Stomach (tissue), 9 donors: Measurements from ENCODE around the gene NCOA1. TPM values are rescaled to one million over a fixed set of nuclear protein-coding genes. Genes with fewer than 3 reads are reported as not detected.
"Not testable (repeated sequence)": the region's sequence is repeated elsewhere in the genome, so short reads cannot be mapped to it uniquely, and the experiment has no call there.

ENCODE experiments used
- DNase-seq, 2 donors: peaks; one replicate each; pipeline versions ENCODE4 v3.0.0 to v3.0.0-alpha.2; 2013 to 2019
- H3K27ac ChIP-seq, 5 donors: fragments of 200-600 bp in 4 of 5; sonication (generic) in 4 of 5; one replicate each; pipeline ENCODE4 v1.5.1; 2013 to 2019; ENCODE audit warnings: mild to moderate bottlenecking in 1 of 5, moderate library complexity in 1 of 5
- H3K27me3 ChIP-seq, 3 donors: fragments of 200-600 bp; sonication (generic); one replicate each; pipeline ENCODE4 v1.5.1; 2017 to 2019; ENCODE audit warnings: mixed run types in 1 of 3
- H3K36me3 ChIP-seq, 4 donors: fragments of 200-600 bp; sonication (generic); 1 replicate in 3 of 4; 2 replicates in 1 of 4; pipeline ENCODE4 v1.5.1; 2016 to 2019
- H3K4me1 ChIP-seq, 4 donors: fragments of 200-600 bp; sonication (generic); one replicate each; pipeline ENCODE4 v1.5.1; 2016 to 2019
- H3K4me3 ChIP-seq, 4 donors: fragments of 200-600 bp; sonication (generic) in 3 of 4; one replicate each; pipeline ENCODE4 v1.5.1; 2016 to 2019; ENCODE audit warnings: mild to moderate bottlenecking in 1 of 4
- H3K9me3 ChIP-seq, 4 donors: fragments of 200-600 bp; sonication (generic); one replicate each; pipeline ENCODE4 v1.5.1; 2016 to 2019
- CTCF ChIP-seq, 7 experiments: fragments of 450-650 bp in 4 of 7; fragments of 200-600 bp in 3 of 7; sonication (generic) in 3 of 7; IDR thresholded peaks; one replicate each; pipeline ENCODE4 v1.5.1; 2016 to 2019; ENCODE audit warnings: antibody characterized with exemption in 7 of 7, control low read depth in 2 of 7, mild to moderate bottlenecking in 1 of 7
- EP300 ChIP-seq: sonication (generic); formaldehyde crosslinking; IDR thresholded peaks from one replicate; pipeline ENCODE4 v1.6.1; 2017; ENCODE audit warnings: antibody characterized with exemption
- POLR2A ChIP-seq, 4 donors: fragments of 450-650 bp; IDR thresholded peaks; one replicate each; pipeline ENCODE4 v1.6.1; 2016; ENCODE audit warnings: antibody characterized with exemption in 4 of 4, control low read depth in 2 of 4, mild to moderate bottlenecking in 1 of 4, moderate library complexity in 1 of 4
- POLR2AphosphoS5 ChIP-seq, 3 donors: sonication (generic); formaldehyde crosslinking; IDR thresholded peaks; one replicate each; pipeline ENCODE4 v1.6.1; 2016; ENCODE audit warnings: antibody characterized with exemption in 3 of 3
- whole genome bisulfite sequencing, 5 donors: extraction: QIAGEN DNeasy Blood & Tissue Kit in 3 of 5; methylation state at CpG; one replicate each; pipeline versions ENCODE4 v1.1.5 to v1.1.7; 2013 to 2018; 5-methylcytosine and 5-hydroxymethylcytosine counted together
- intact Hi-C: fragments of 100-400 bp; cut with DNase I; formaldehyde crosslinking; loops from one replicate; pipeline ENCODE4 v1.15.1; 2023; ENCODE audit warnings: low total_unique reads
- polyA plus RNA-seq, 3 donors: library from polyadenylated mRNA; stranded (reverse); fragments of 200-250 nt; gene quantifications; one replicate each; pipeline ENCODE4 v1.2.3, GENCODE V29; 2013
- total RNA-seq, 5 donors: library from RNA; depleted of rRNA; stranded (reverse); fragments of >200 nt; gene quantifications; one replicate each; pipeline versions ENCODE4 v1.1.0 to v1.2.3, GENCODE V29; 2014 to 2016
- donor health status: healthy with polysubstance abuse.
- donor health status: Bipolar disorder and iron deficiency.
- donor health status: healthy.

NCOA1 gene
- total and polyA plus RNA-seq, 8 donors: 7.3 to 223 (median 34.8) TPM

GRCh38 chr2:24568551-24568950 lies 77.5 kb downstream of the NCOA1 start:
- TF ChIP-seq CTCF (IDR thresholded peaks at IDR 0.05): no peak
- intact Hi-C loops: no loop called here
- Histone ChIP-seq H3K36me3 (peaks cover 7 to 28% (median 21%) of the 10 kb centered on the region in 4 donors), H3K9me3 (peaks cover 0 to 4% (median 0%) of the 10 kb centered on the region in 4 donors), H3K4me3 (no peak overlapping the region), H3K27me3 (no peaks in the 10 kb centered on the region), H3K4me1 (peaks cover 4 to 28% (median 14%) of the 10 kb centered on the region in 4 donors), H3K27ac (no peak overlapping the region)
- no peak for DNase-seq

GRCh38 chr2:24569565-24569964 lies 78.5 kb downstream of the NCOA1 start:
- Histone ChIP-seq H3K4me1 (peaks cover 4 to 28% (median 14%) of the 10 kb centered on the region in 4 donors), H3K36me3 (peaks cover 7 to 24% (median 20%) of the 10 kb centered on the region in 4 donors)
- intact Hi-C loops, H3K4me3 ChIP-seq, H3K27ac ChIP-seq, DNase-seq, H3K9me3 ChIP-seq, H3K27me3 ChIP-seq: not testable (repeated sequence)
- WGBS, 5 donors: 93 to 99% (median 98%) methylated on average over 10 of the region's 10 CpGs

- no peak for DNase-seq
- Histone ChIP-seq H3K4me3 (no peak overlapping the region), H3K27me3 (no peaks in the 10 kb centered on the region), H3K27ac (no peak overlapping the region), H3K4me1 (peaks cover 4 to 28% (median 14%) of the 10 kb centered on the region in 4 donors), H3K36me3 (peaks cover 7 to 18% (median 17%) of the 10 kb centered on the region in 4 donors), H3K9me3 (peaks cover 0 to 4% (median 0%) of the 10 kb centered on the region in 4 donors)
- 88 to 96% (median 94%) methylated on average over 1 of the region's 1 CpG for WGBS, 5 donors
- no peak for TF ChIP-seq POLR2AphosphoS5 (IDR thresholded peaks at IDR 0.05)
- TF ChIP-seq CTCF (IDR thresholded peaks at IDR 0.05): no peak
- TF ChIP-seq POLR2A (IDR thresholded peaks at IDR 0.05): no peak
- intact Hi-C loops: no loop called here
Measured at GRCh38 chr2:24570225-24570624, 79.2 kb downstream of the NCOA1 start.

GRCh38 chr2:24571828-24572442 lies 80.9 kb downstream of the NCOA1 start:
- intact Hi-C loops: no loop called here
- DNase-seq: no peak

More at GRCh38 chr2:24571828-24572442, 80.9 kb downstream of the NCOA1 start:
- Histone ChIP-seq H3K4me3 (no peak overlapping the region), H3K27ac (no peak overlapping the region), H3K27me3 (no peaks in the 10 kb centered on the region), H3K36me3 (peaks cover 0 to under 1% (median under 1%) of the 10 kb centered on the region in 4 donors), H3K9me3 (no peaks in the 10 kb centered on the region), H3K4me1 (peaks cover 4 to 37% (median 21%) of the 10 kb centered on the region in 4 donors)
- TF ChIP-seq POLR2A (IDR thresholded peaks at IDR 0.05) (no peak), POLR2AphosphoS5 (IDR thresholded peaks at IDR 0.05) (no peak), EP300 (no peak), CTCF (IDR thresholded peaks at IDR 0.05) (no peak)
- WGBS, 5 donors: 30 to 61% (median 37%) methylated on average over 2 of the region's 2 CpGs
